Medulla oblongata (tissue), 1 donor: ENCODE measurements around the gene KDR.

ENCODE experiments used
- DNase-seq: peaks from one replicate; pipeline ENCODE4 v3.0.0-alpha.2; 2015; ENCODE audit errors: extremely low spot score

The KDR gene

GRCh38 chr4:55123791-55124190 lies 1.6 kb downstream of the KDR start:
- no peak for DNase-seq

GRCh38 chr4:55122235-55122634 lies 3.2 kb downstream of the KDR start:
- DNase-seq: no peak

GRCh38 chr4:55121246-55121645 lies 4.1 kb downstream of the KDR start:
- no peak for DNase-seq

- DNase-seq: no peak
These were observed 7.0 kb downstream of the KDR start for GRCh38 chr4:55118397-55118796.

GRCh38 chr4:55117511-55117910 lies 7.9 kb downstream of the KDR start:
- no peak for DNase-seq

GRCh38 chr4:55116450-55116849 lies 8.9 kb downstream of the KDR start:
- DNase-seq: no peak

- DNase-seq: no peak
These were observed 13.8 kb downstream of the KDR start for GRCh38 chr4:55111601-55112000.

- no peak for DNase-seq
These were observed 15.3 kb downstream of the KDR start for GRCh38 chr4:55110131-55110530.

- no peak for DNase-seq
These were observed 18.3 kb downstream of the KDR start for GRCh38 chr4:55107054-55107453.

GRCh38 chr4:55103224-55103623 lies 22.2 kb downstream of the KDR start:
- no peak for DNase-seq

- no peak for DNase-seq
These were observed 25.6 kb downstream of the KDR start for GRCh38 chr4:55099816-55100215.

GRCh38 chr4:55098456-55099204 lies 26.8 kb downstream of the KDR start:
- DNase-seq: no peak

GRCh38 chr4:55096619-55097018 lies 28.8 kb downstream of the KDR start:
- DNase-seq: no peak

- no peak for DNase-seq
These were observed 29.4 kb downstream of the KDR start for GRCh38 chr4:55096045-55096444.

GRCh38 chr4:55092504-55092903 lies 32.9 kb downstream of the KDR start:
- no peak for DNase-seq

GRCh38 chr4:55089916-55090315 lies 35.5 kb downstream of the KDR start:
- DNase-seq: no peak

GRCh38 chr4:55087913-55088260 lies 37.5 kb downstream of the KDR start:
- no peak for DNase-seq

- peak; percentile 74 for DNase-seq
These were observed 38.1 kb downstream of the KDR start for GRCh38 chr4:55087009-55087912.

GRCh38 chr4:55086578-55086977 lies 38.8 kb downstream of the KDR start:
- peak; percentile 56 for DNase-seq

- DNase-seq: no peak
These were observed 41.7 kb downstream of the KDR start for GRCh38 chr4:55083735-55084134.

GRCh38 chr4:55082756-55083155 lies 42.6 kb downstream of the KDR start:
- no peak for DNase-seq

- DNase-seq: no peak
These were observed 45.1 kb downstream of the KDR start for GRCh38 chr4:55080174-55080865.
